GM11168 (cell line): ENCODE results near the gene HPX.

Experiments used
- in situ Hi-C: fragments of 300-500 bp; cut with MboI; formaldehyde crosslinking; loops from one replicate; pipeline ENCODE4 v1.12.0; 2022; ENCODE audit warnings: low sequenced_read_pairs; ENCODE audit not compliant: unreplicated experiment

Gene HPX

GRCh38 chr11:6440906-6441358 is at the start of gene HPX:
TSS of gene HPX (minus strand) at chr11:6440987. CDS start at chr11:6440963, 24 bp downstream.
- in situ Hi-C loops = loop anchor here (5.0 kb wide), 1 partner anchor 59 kb away; no protein-coding TSS in a partner anchor

DNA sequence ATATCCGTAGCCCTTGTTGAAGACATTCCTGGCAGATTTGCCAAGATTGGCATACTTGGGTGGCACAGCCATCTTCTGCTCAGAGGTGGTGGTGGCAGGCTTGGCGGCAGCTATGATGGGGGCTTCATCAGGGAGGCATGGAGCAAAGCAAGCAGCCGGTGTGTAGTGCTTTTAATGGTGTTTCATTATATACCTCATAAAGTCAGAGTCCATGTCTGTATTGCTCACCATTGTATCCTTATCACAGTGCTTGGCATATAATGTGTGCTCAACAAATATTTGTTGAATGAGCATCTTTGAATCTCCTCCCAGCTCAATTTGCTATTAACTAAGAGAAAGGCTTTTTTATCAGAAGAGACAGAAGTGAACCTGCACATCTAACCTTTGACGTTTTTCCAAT is 48.5 kb upstream of the HPX start:
- in situ Hi-C loops = no loop called here

DNA sequence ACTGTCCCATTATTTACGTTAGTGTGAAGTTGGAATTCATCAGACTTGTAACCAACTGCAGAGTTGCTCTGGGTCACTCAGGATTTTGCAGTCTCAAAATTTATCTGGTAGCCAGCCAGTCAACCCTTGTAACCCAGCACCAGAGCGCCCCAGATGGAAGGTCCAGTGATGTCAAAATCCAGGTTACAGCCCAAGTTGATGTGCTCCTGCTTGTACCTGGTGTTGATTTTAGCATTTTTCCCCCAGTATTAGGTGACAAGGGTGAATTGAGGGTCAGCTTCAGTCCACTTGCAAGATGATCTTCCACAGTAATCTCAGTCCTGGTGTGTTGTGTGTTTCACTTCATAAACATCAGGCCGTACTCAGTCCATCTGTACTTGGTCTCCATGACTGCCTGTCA is 48.0 kb upstream of the HPX start:
- in situ Hi-C loops = no loop called here

DNA sequence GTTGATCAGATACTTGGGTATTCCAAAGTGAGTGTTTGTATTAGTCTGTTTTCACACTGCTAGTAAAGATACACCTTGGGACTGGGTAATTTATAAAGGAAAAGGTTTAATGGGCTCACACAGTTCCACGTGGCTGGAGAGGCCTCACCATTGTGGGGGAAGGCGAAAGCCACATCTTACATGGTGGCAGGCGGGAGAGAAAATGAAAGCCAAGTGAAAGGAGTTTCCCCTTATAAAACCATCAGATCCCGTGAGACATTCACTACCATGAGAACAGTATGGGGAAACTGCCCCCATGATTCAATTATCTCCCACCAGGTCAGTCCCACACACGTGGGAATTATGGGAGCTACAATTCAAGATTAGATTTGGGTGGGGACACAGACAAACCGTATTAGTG is 47.6 kb upstream of the HPX start:
- in situ Hi-C loops = no loop called here

DNA sequence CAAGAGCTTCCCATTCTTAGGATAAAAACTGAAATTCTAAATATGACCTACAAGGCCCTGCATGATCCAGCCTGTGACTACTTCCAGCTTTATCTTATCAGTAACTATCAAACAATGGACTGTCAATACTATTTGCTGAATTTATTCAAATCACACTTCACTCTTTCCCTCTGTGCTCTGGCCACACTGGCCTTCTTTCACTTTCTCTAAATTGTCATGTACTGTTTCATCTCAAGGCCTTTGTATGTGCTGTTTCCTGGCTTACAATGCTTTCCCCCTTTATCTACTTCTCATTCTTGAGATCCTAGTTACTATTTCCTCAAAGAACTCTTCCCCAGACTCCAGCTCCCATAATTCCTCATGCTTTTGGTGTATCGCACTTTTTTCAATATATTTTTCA is 46.2 kb upstream of the HPX start:
- in situ Hi-C loops = no loop called here

DNA sequence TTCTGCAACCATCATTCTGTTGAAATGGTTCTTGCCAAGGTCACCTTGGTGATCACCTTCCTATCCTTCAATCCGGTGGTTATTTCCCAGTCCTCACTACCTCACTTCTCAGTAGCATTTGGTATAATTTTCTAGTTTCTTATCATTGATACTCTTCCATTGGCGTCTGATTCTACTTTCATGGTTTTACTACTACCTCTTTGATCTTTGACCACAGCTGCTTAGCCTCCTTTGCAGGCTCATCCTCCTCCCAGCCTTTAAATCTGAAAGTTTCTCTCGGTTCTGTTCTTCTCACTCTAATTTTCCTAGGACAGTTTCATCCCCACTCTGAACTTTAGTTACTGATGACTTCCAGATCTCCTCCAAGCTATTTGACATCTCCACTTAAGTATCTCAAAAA is 45.5 kb upstream of the HPX start:
- in situ Hi-C loops = no loop called here

GRCh38 chr11:6485661-6486060 is 44.9 kb upstream of the HPX start:
- in situ Hi-C loops = no loop called here

DNA sequence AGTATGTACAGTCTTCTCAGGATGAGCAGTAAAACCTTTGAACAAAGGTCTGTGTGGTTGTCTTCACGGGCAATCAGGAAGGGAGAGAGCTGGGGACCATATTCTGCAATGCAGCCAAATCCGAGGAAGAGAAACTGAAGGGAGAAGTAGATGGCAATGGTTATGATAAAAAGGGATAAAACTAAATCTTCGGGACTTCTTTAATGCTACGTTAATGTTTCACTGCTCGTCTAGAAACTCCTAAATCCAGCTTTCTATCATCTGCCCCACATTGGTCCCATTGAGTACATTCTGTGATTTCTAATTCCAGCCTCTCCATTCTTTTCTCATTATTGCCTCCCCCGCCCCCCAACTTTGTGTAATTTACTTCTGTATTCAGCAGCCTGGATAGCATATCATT is 42.2 kb upstream of the HPX start:
- in situ Hi-C loops = no loop called here

DNA sequence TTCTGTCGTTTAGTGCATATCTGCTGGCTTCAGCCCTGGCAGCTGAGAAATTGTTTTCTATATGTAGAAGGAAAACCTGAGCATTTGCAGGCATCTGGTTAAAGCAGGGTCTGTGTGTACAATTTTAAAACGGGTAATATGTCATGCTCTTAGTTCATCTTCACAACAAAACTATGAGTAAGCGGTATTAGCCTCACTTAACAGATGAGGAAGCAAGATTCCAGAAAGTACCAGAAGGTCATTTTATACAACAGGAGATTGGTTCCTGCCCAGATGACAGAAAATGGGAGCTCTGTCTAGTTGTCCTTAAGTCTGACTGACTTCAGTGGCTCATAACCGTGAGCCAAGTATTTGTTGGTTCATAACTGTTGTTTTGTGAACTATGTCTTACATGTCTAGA is 41.7 kb upstream of the HPX start:
- in situ Hi-C loops = no loop called here

GRCh38 chr11:6481924-6482275 is 41.1 kb upstream of the HPX start:
- in situ Hi-C loops = no loop called here

GRCh38 chr11:6481012-6481923 is 40.5 kb upstream of the HPX start, which contains the start of the genes ARFIP2 and TIMM10B:
TSS of gene ARFIP2 (minus strand) at chr11:6481331. CDS start at chr11:6480421, 910 bp downstream.
TSS of gene TIMM10B (plus strand) at chr11:6481501. CDS start at chr11:6481517, 16 bp downstream.
- in situ Hi-C loops = no loop called here

GRCh38 chr11:6480299-6480914 is 39.6 kb upstream of the HPX start:
- in situ Hi-C loops = no loop called here

DNA sequence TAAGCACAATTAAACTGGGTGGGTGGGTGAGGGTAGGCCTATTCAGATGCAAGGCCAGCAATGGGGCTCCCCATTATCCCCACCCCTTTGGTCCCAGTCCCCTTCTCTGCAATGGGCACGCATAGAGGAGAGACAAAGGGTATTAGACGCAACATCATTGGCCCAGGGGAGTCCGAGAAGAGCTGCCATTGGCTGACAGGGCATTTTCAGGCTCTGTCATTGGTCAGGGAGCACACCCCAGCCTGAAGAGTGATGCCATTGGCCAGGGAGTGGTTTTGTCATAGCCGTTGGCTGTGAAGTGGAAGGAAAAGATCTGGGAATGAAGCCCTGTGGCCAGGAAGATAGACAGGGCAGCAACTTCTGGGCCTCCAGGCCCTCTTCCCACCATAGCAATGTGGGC is 35.8 kb upstream of the HPX start:
- in situ Hi-C loops = no loop called here

DNA sequence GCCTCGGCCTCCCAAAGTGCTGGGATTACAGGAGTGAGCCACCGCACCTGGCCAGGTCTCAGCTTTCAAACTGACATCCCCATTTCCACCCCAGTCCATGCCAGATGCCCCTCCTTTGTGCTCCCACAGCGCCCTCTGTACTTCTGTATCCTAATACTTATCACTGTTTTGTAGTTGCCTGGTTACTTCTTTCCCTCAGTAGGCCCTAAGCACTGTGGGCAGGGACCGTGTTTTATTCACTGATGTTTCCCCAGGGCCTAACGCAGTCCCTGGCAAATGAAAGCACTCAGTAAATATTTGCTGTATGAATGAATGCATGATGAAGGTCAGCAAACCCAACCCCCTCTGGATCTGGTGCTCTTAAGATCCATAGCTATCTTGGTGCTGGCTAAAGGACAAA is 35.1 kb upstream of the HPX start:
- in situ Hi-C loops = no loop called here

- in situ Hi-C loops = no loop called here
Observed at GRCh38 chr11:6474806-6475500, 34.2 kb upstream of the HPX start.

DNA sequence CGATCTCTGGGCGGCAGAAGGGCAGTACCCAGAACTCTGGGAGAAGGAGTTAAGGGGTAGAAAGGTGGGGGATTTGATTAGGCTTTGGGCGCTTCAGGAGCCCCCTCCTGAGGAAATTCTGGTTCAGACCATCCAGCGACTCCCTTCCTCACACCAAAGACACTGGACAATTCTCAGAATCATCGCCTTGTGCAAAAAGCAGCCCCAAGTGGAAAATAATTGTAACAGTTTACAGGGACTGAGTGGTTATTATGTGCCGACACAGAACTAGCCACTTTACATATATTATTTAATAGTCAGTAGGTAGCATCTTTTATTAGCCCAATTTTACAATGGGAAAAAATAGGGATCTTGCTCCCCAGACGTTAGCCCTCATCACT is 33.6 kb upstream of the HPX start:
- in situ Hi-C loops = no loop called here

DNA sequence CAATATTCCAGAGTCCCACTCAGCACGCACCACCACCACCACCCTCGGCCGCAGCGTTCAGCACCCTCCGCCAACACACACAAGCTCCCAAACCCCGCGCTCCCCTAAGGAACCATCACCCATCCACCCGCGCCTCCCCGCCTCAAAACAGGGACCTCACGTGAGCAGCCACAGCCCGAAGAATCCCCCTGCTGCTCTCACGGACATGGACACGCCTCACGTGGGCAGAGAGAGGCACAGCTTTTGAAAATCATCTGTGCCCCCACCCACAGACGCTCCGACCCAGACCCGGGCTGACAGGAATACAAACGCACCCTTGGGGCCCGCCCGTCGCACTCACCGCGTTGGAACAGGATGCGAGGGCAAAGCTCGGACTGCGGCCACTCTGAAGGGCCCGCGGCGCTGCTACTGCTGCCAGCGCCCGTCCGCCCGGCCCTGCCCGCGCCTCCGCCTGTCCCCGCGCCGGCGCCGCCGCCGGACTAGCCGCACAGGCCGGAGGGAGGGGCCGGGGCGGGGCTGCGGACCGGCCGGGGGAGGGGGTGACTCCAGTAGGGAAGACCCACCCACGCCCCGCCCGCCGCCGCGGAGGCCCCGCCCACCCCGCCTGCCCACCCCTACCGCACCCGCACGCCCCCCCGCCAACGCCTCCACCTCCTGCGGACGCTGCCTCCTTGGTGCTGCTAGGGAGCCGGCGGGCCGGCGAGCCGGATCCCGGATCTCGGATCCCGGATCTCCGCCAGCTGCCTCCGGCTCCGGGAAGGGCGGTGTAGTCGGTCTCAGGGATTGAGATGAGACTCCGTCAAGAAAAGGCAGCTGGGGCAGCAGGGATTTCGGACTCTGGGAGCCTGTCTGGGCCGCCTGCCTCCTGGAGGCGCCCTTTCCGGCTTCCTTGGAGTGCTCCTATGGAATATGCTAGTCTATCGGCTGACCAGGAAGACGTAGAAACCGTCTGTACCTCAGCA is 32.9 kb upstream of the HPX start, which contains the start of gene TRIM3:
Gene TRIM3, minus strand, starts transcription at position 491 of the 962 bp plus-strand sequence. CDS start 8,246 bp downstream, outside the sequence.
- in situ Hi-C loops = no loop called here

DNA sequence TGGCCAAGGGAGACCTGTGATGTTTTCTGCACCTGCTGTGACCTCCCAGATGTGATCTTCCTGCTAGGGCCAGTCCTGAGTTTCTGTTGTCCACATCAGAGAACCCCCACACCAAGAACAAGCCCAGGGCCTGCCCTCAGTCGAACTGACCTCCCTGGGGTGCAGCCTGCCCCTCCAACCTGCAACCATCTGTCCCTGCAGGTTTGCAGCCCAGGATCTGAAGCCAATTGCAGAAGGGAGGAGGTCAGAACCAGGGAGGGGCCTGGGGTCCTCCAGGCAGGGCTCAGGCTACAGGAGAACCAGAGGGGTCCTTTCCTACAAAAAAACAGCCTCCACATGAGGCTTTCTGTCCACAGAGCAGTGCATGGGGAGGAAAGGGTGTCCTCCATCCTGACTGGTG is 32.1 kb upstream of the HPX start:
- in situ Hi-C loops = no loop called here

GRCh38 chr11:6469599-6469998 is 28.8 kb upstream of the HPX start:
- in situ Hi-C loops = no loop called here
